Effector memory CD4-positive, alpha-beta T cell (primary cell): ENCODE data around the gene TGM4.

Experiments used
- DNase-seq, 3 donors: peaks; one replicate each; pipeline ENCODE4 v3.0.0-alpha.2; 2020
- H3K27ac ChIP-seq: 2 replicates; pipeline ENCODE4 v1.7.0; 2013; ENCODE audit warnings: mild to moderate bottlenecking, low read length, moderate library complexity; ENCODE audit not compliant: insufficient read depth, poor library complexity, severe bottlenecking
- H3K27me3 ChIP-seq: replicated peaks from 2 replicates; pipeline ENCODE4 v1.7.0; 2013; ENCODE audit warnings: mild to moderate bottlenecking, low read length; ENCODE audit not compliant: insufficient read depth, control insufficient read depth, poor library complexity, severe bottlenecking
- H3K36me3 ChIP-seq: 2 replicates; pipeline ENCODE4 v1.7.0; 2013; ENCODE audit warnings: mild to moderate bottlenecking, low read length, moderate library complexity; ENCODE audit not compliant: control insufficient read depth, insufficient read depth
- H3K4me1 ChIP-seq: 2 replicates; pipeline ENCODE4 v1.7.0; 2013; ENCODE audit warnings: low read length, mild to moderate bottlenecking; ENCODE audit not compliant: control insufficient read depth, insufficient read depth, poor library complexity, severe bottlenecking
- H3K4me3 ChIP-seq: 2 replicates; pipeline ENCODE4 v1.7.0; 2013; ENCODE audit warnings: low read length, low read depth, mild to moderate bottlenecking; ENCODE audit not compliant: insufficient read depth, poor library complexity, severe bottlenecking
- H3K9me3 ChIP-seq: 2 replicates; pipeline ENCODE4 v1.7.0; 2013; ENCODE audit warnings: mild to moderate bottlenecking, low read length, moderate library complexity; ENCODE audit not compliant: control insufficient read depth

The TGM4 gene

DNA sequence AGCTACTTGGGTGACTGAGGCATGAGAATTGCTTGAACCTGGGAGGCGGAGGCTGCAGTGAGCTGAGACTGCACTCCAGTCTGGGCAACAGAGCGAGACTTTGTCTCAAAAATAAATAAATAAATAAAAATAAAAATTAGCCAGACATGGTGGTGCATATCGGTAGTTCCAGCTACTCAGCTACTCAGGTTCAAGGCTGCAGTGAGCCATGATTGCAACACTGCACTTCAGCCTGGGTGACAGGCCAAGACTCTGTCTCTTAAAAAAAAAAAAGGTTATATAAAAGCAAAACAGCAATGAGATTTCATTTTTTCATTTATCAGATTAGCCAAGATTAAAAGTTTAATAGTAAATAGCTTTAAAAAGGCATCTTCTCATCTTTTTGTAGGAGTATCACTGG lies 2.9 kb downstream of the TGM4 start:
- no peaks in the 10 kb centered on the region for H3K36me3 ChIP-seq
- no peaks in the 10 kb centered on the region for H3K9me3 ChIP-seq
- DNase-seq, result no peak
- no peaks in the 10 kb centered on the region for H3K4me1 ChIP-seq
- H3K27ac ChIP-seq, result no peak overlapping the region
- H3K4me3 ChIP-seq, result no peak overlapping the region
- no peaks in the 10 kb centered on the region for H3K27me3 ChIP-seq

DNA sequence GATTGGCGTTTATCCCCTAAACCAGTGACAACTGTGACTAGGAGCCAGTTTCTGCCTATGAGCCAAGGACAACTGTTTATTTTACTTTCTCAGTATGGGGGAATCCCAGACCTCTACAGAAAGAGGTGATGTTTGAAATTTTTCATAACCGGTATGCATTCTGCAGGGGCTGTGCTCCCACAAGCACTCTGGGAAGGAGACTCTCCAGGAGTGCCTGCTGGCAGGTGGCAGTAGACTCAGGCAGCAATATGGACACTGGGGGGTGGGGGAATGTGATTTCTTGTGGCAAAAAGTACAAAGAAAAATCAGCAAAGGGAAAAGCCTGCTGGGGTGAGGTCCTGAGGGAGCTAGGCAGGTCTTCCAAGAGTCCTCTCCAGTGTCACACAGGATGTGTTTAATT lies 5.9 kb downstream of the TGM4 start:
- no peaks in the 10 kb centered on the region for H3K27me3 ChIP-seq
- no peak for DNase-seq
- H3K9me3 ChIP-seq, result no peaks in the 10 kb centered on the region
- H3K27ac ChIP-seq, result no peak overlapping the region
- no peaks in the 10 kb centered on the region for H3K4me1 ChIP-seq
- no peaks in the 10 kb centered on the region for H3K36me3 ChIP-seq
- no peak overlapping the region for H3K4me3 ChIP-seq

DNA sequence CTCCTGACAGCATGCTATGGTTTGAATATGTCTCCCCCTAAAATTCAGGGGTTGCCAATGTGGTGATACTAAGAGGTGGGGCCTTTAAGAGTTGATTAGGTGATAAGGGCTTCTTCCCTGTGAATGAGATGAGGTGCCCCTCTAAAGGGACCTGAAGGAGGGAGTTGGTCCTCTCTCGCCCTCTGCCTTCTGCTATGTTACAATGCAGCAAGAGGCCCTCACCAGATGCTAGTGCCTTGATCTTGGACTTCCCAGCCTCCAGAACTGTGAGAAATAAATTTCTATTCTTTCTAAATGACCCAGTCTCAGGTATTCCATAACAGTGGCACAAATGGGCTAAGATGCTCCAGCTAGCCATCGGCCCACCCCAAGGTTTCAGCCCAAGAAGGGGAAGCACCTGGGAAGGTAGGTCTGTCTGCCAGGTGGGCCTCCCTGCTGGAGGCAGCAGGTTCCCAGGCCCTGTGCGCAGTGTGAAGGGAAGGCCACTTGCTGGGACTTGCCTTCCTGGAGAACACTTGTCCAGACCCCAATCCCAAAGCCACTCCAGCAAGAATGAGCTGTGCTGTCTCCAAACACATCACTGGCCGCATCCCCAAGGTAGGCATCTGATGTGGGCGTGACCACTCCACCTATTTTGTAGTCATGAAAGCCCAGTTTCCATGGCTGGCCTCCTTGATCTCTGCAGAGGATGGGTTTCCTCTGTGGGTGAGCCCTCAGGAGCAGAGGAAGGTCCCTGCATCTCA lies 9.0 kb downstream of the TGM4 start:
- Histone ChIP-seq H3K4me3 (no peak overlapping the region), H3K27me3 (no peaks in the 10 kb centered on the region), H3K4me1 (no peaks in the 10 kb centered on the region), H3K27ac (no peak overlapping the region), H3K36me3 (no peaks in the 10 kb centered on the region), H3K9me3 (no peaks in the 10 kb centered on the region)
- DNase-seq, result no peak

DNA sequence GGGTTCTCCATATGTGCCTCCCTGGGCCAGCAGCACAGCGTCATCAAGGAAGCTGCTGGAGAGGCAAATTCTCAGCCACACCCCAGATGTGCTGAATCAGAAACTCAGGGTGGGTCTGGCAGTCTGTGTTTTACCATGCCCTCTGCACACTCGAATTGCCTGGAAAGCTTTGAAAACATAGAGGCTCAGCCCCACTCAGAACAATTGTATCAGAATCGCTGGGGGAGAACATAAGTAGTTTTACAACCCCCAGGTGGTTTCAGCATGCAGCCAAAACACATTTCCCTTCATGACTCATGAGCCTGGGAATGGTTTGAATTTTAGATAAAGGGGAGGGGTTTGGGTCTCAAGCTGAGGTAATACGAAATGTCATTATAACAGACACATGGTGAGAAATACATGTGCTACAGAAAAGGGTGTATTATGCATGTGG lies 9.6 kb downstream of the TGM4 start:
- Histone ChIP-seq H3K4me1 (no peaks in the 10 kb centered on the region), H3K27me3 (no peaks in the 10 kb centered on the region), H3K4me3 (no peak overlapping the region), H3K27ac (no peak overlapping the region), H3K9me3 (no peaks in the 10 kb centered on the region), H3K36me3 (no peaks in the 10 kb centered on the region)
- no peak for DNase-seq

DNA sequence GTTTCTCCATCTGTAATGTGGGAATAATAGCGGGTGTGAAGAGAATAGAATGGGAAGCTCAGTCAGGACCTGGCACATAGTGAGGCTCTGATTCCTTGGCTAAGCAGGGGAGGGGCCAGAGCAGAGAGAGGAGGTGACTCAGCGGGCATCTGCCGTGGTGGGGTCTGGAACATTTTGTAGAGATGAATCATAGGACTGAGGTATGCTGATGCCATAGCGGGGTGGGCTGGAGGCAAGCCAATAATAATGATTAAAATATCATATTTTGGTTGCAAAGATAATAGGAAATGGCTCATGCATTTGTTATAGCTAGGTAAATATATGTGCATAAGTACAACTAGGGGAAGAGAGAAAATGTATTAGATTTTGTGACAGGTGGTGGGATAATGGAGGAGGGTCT lies 11.2 kb downstream of the TGM4 start:
- no peak for DNase-seq
- H3K27me3 ChIP-seq, result no peaks in the 10 kb centered on the region
- H3K4me3 ChIP-seq, result no peak overlapping the region
- no peaks in the 10 kb centered on the region for H3K9me3 ChIP-seq
- H3K27ac ChIP-seq, result no peak overlapping the region
- H3K4me1 ChIP-seq, result no peaks in the 10 kb centered on the region
- no peaks in the 10 kb centered on the region for H3K36me3 ChIP-seq

DNA sequence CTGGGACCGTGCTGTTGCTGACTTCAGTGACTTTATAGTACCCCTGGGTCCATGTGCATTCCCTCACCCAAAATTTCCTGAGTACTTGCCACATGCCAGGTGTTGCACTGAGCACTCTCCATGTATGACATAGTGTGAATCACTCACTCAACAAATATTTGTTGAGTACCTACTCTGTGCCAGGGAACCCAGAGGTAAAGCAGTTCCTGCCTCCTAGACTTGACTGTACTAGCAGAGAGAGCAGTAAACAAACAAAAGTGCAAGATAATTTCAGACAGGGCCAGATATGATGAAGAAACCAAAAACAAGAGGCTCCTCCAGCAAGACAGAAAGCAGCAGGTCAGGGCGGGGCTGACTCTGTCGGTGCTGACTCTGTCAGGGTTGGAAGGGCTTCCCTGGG lies 12.2 kb downstream of the TGM4 start:
- no peak for DNase-seq
- no peak overlapping the region for H3K4me3 ChIP-seq
- H3K36me3 ChIP-seq, result no peaks in the 10 kb centered on the region
- H3K4me1 ChIP-seq, result no peaks in the 10 kb centered on the region
- H3K27me3 ChIP-seq, result no peaks in the 10 kb centered on the region
- H3K9me3 ChIP-seq, result no peaks in the 10 kb centered on the region
- H3K27ac ChIP-seq, result no peak overlapping the region

DNA sequence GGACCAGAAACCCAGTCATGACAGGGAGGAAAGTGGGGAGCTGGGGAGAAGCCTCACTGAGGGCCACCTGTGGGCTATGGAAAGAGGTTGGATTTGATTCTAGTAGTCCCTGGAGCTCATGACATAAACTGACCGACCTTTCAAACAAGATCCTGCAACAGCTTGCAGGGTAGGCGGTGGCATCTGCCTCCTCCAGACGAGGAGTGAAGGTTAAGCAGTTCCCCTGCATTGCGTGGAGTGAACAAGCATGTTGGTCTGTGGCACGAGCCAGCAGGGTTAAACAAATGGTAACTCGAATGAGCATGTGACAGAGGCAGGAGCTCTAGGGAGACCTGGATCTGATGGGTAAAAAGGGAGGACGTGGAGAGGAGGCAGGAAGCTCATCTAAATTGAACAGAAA lies 12.7 kb downstream of the TGM4 start:
- Histone ChIP-seq H3K27ac (no peak overlapping the region), H3K9me3 (no peaks in the 10 kb centered on the region)

DNA sequence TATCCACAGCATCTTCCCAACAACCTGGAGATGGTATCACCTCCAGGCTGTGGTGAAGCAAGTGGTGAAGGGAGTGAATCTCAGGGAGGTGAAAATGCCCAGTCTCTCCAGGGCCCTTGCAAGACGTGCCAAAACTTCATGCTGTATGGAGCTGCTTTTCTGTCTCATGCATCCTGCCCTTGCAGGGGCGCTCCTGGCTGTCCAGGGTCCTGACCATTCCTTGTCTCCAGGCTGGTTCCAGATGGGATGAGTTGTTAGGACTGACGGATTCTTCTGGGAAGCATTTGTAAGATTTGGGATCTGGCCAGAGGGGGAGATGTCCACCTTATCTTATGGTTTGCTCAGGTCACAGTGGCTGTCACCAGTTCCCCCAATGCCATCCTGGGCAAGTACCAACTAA lies 15.8 kb downstream of the TGM4 start:
- Histone ChIP-seq H3K27ac (no peak overlapping the region), H3K9me3 (no peaks in the 10 kb centered on the region), H3K4me3 (no peak overlapping the region), H3K27me3 (no peaks in the 10 kb centered on the region), H3K36me3 (no peaks in the 10 kb centered on the region), H3K4me1 (no peaks in the 10 kb centered on the region)
- no peak for DNase-seq

More for the DNA sequence above, 12.7 kb downstream of the TGM4 start:
- Histone ChIP-seq H3K36me3 (no peaks in the 10 kb centered on the region), H3K27me3 (no peaks in the 10 kb centered on the region), H3K4me3 (no peak overlapping the region), H3K4me1 (no peaks in the 10 kb centered on the region)
- no peak for DNase-seq

DNA sequence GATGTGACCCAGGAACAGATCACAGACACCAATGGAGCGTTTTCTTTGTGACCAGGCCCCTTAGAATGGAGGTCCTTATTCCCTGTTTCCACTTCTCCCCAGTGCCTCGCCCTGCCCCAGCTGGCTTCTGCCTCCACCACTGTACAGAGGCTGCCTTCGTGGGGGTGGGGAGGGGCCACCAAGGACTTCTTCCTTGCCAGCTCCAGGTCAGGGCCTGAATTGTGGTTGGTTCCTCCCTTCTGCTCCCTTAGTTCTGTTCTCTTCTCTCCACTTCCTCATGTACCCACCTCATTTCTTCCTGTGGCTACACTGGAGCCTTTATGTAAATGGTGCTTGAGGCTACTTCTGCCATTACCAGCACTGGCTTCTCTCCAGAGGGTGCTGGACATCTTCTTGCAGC lies 16.4 kb downstream of the TGM4 start:
- no peaks in the 10 kb centered on the region for H3K9me3 ChIP-seq
- no peaks in the 10 kb centered on the region for H3K27me3 ChIP-seq
- no peaks in the 10 kb centered on the region for H3K4me1 ChIP-seq
- H3K36me3 ChIP-seq, result no peaks in the 10 kb centered on the region
- DNase-seq, result no peak
- H3K27ac ChIP-seq, result no peak overlapping the region
- no peak overlapping the region for H3K4me3 ChIP-seq

DNA sequence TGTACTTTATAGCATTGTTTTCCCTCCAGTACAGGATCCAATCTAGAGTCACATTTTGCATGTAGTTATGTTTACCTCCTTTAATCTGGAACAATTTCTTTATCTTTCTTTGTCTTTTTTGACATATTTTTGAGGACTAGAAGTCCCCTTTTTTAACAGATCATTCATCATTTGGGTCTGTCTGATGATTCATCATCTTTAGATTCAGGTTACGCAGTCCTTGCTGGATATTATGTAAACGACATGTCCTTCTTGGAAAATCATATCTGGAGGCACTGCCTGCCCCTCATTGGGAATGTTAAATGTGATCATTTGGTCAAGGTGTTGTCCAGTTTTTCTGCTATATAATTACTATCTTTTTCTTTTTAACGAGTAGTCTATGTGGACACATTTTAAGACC lies 18.3 kb downstream of the TGM4 start:
- H3K27me3 ChIP-seq, result no peaks in the 10 kb centered on the region
- H3K4me1 ChIP-seq, result no peaks in the 10 kb centered on the region
- no peak overlapping the region for H3K4me3 ChIP-seq
- H3K27ac ChIP-seq, result no peak overlapping the region
- no peak for DNase-seq
- H3K36me3 ChIP-seq, result no peaks in the 10 kb centered on the region
- H3K9me3 ChIP-seq, result no peaks in the 10 kb centered on the region
